GM19328 (cell line): ENCODE measurements around the gene KAT8.
A peak's percentile ranks its signal among the peaks of the same experiment; 100 is the strongest.
"Not testable (repeated sequence)": the region's sequence is repeated elsewhere in the genome, so short reads cannot be mapped to it uniquely, and the experiment has no call there.

ENCODE experiments used
- ATAC-seq: cut with Tn5 transposase; IDR thresholded peaks from one replicate; pipeline ENCODE4 v1.9.1; 2021; ENCODE audit warnings: mild to moderate bottlenecking, moderate library complexity; ENCODE audit not compliant: unreplicated experiment

Gene KAT8

GRCh38 chr16:31130336-31130891 lies 12.9 kb downstream of the KAT8 start:
- no peak for ATAC-seq

- ATAC-seq: no peak
Observed at GRCh38 chr16:31130899-31131298, 13.4 kb downstream of the KAT8 start.

DNA sequence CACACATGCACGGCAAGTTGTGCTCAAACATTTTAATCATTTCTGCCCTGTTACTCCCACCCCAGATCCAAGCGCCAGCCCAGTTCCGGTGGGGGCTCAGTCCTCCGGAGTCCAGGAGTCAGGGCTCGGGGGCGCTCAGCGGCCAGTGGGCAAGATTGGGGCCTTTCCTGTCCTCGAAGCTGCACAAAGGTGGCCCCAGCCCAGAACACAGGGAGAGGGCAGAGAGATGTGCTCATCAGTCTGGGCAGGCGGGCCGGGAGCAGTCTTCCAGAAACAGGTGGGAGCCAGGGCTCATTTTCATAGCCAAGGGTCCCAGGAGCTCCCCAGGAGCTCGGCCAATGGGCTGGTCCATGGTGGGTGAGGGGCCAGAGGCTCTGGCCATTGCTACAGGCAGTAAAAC lies 14.0 kb downstream of the KAT8 start:
- no peak for ATAC-seq

DNA sequence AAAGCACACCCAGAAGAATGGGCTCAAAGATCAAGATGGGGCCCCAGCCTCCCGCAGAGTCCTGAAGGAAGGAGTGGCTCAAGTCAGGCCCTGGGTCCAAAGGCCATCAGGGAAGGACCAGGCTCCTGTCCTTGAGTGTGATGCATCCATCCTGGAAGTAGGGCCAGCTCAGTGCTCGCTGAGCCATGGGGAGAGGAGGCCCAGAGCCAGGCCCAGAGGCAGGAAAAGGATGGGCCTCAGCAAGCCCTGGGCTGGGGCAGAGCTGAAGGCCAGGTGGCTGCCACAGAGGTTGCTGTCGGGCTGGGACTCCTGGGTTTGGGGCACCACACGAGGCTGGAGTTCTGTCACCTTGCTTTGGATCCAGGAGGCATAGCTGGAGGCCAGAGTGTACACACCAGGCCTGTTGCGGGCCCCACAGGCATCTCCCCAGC lies 14.4 kb downstream of the KAT8 start:
- no peak for ATAC-seq

DNA sequence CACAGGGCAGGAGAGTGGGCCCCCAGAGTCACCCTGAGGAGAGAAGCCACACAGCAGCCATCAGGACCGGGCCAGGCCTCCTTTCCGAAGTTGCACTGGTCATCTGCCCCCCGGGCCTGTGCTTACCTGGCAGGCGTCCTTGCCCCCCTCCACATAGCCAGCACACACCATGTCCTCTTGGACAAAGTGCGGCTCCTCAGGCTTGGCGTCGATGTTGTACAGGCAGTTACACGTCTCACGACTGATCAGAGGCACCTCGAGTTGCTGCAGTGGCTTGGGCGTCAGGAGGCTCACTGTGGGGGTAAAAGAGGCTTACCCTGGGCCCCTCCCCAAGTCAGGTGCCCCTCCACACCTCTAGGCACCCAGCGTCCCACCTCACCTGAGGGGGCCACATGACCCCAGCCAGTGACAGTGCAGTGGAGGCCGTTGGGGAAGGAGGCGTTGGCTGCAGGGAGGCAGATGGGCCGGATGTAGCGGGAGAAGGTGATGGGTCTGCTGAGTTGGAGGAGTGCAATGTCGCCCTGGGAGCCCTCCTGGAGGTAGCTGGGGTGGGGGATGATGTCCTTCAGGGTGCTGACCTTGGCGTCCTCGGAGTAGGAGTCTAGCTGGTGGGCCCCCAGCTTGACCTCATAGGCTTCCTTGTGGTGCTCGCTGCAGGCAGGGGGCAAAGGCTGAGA lies 15.0 kb downstream of the KAT8 start:
- no peak for ATAC-seq

DNA sequence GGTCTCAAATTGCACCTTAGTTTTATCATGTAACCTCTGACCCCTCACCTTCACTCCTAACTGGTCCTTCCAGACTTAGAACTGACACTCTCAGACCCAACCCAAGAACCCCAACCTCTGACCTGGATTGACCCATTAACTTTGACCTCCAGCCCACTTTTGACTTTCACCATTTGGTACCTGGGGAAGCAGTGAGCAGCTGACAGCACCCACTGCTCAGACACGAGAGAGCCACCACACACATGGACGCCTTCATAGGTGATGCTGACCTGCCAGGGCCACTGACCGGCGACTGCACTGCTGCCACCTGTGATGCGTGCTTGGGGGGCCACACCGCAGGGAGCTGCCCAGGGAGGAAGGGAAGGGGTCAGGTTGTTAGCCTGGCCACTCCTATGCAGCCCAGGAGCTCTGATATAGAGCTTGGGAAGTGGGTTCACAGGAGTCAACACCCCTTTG lies 15.6 kb downstream of the KAT8 start:
- ATAC-seq: no peak

DNA sequence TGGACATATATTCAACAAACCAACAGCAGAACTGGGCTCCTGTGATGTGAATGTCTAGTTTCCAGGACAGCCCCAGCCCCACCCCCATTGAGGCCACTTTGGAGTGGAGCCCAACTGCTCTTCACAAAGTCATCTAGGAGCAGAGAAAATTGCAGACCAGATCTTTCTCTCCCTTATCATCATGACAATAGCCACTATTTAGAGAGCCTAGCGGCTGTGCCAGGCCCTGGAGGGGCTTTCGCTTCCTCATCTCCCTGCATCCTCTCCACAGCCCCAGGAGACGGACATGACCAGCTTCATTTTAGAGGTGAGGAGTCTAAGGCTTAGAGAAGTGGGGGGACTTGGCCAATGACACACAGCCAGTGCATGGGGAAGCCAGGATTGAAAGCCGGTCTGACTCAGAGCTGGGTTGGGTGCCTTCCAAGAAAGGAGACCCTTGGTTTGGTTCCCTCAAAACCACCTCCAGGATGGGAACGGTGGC lies 16.7 kb downstream of the KAT8 start:
- no peak for ATAC-seq

- ATAC-seq: no peak
Observed at GRCh38 chr16:31134625-31135534, 17.4 kb downstream of the KAT8 start.

DNA sequence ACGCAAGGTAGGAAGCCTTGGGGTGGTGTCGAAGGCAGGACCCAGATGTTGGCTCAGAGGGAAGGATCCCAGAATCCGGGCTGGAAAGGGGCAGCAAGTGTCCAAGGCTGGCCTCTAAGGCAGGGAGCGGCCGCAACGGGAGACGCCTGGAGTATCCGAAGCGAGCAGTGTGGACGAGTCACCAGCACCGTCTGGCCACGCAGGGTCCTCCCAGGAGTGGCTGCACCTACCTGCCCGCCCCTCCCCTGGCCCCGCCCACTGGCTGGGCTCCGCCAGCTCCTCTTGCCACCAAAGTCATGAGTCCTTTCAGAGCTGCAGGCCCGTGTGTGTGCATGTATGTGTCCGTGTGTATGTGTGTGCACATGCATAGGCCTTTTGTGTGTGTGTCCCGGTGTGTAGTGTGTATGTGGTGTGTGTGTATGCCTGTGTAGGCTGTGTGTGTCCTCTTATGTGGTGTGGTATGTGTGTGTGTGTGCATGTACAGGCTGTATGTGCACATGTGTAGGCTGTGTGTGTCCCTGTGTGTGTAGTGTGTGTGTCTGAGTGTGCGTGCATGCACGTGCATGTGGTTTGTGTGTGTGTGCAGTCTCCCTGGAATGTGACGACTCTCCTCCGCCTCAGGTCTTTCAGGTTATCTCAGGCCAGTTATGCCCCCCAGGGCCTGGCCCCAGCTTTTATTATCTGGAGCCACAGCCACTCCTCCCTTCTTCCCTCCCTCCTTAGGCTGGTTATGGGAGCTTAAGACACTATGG lies 18.2 kb downstream of the KAT8 start, which contains the start of gene PRSS8:
Gene PRSS8, minus strand, starts transcription at position 193 of the 752 bp plus-strand sequence. CDS start 229 bp downstream, outside the sequence.
- ATAC-seq: no peak

DNA sequence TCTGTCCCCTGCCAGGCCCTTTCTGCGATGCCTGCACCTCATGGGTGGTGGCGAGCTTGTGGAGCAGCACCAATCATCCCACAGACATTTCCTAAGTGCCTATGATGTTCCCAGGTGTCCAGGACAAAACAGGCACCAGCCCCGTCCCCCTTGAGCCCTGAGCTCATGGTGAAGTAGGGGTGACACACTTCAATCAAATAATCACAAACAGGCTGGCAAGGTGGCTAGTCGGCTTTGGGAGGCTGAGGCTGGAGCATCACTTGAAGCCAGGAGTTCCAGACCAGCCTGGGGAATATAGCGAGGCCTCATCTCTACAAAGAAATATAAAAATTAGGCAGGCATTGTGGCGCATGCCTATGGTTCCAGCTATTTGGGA lies 18.8 kb downstream of the KAT8 start:
- no peak for ATAC-seq

DNA sequence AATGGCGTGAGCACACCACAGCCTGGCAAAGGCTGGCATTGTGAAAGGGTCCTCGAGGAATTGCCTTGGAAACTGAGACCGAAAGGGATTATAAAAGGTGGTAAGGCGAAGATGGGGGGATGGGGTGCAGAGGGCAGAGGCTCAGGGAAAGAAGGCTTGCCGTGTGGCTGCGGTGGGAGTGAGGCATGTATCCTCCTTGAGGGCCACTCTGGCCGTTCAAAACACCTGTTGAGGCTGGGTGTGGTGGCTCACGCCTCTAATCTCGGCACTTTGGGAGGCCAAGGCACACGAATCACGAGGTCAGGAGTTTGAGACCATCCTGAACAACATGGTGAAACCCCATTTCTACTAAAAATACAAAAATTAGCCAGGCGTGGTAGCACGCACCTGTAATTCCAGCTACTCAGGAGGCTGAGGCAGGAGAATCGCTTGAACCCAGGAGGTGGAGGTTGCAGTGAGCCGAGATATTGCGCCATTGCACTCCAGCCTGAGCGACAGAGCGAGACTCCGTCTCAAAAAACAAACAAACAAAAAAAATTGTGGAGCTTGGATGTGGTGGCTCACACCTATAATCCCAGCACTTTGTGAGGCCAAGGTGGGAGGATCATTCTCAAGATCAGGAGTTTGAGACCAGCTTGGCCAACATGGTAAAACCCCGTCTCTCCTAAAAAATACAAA lies 19.5 kb downstream of the KAT8 start:
- ATAC-seq: not testable (repeated sequence)

DNA sequence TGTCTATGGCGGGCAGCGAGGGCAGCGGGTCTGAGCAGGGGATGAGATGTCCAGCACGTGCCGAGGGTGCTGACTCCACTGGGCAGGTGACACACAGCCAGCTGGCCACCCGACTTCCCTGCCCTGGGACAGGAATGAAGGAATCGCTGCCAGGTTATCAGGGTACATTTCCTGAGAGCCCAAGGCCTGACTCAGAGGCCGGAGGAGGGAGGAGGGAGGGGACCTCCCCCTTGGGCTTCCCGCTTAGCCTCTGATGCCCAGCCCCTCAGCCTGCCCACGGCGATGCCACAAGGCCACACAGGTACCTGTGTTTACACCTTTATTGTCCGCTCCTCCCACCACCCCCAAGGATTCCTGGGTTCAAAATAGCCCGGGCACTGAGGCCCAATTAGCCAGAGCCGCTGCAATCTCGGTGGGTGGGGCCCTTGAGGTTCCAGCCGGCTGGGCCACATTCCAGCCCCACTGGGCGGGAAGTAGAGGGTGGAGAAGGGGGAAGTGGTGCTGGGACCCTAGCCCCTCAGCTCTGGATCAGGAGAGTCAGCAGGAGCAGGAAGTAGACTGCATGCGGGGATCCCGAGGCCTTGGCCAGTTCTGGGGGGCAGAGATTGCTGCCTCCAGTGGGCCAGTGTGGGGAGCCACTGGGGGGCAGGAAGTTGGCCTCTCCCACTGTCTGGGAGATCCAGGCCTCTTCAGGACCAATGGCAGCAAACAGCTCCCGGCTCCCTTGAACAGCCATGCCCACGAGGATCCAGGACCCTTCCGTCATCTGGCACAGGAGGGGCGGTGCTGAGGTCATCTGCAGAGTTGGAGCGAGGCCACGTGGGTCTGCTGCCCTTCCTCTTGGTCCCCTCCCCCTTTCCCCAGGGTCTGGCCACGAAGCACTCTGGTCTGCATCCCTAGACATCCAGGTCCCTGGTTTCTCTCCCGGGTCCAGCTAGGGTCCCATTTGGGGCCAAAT lies 21.4 kb downstream of the KAT8 start:
- no peak for ATAC-seq

GRCh38 chr16:31141071-31141469 lies 23.6 kb downstream of the KAT8 start:
- not testable (repeated sequence) for ATAC-seq

DNA sequence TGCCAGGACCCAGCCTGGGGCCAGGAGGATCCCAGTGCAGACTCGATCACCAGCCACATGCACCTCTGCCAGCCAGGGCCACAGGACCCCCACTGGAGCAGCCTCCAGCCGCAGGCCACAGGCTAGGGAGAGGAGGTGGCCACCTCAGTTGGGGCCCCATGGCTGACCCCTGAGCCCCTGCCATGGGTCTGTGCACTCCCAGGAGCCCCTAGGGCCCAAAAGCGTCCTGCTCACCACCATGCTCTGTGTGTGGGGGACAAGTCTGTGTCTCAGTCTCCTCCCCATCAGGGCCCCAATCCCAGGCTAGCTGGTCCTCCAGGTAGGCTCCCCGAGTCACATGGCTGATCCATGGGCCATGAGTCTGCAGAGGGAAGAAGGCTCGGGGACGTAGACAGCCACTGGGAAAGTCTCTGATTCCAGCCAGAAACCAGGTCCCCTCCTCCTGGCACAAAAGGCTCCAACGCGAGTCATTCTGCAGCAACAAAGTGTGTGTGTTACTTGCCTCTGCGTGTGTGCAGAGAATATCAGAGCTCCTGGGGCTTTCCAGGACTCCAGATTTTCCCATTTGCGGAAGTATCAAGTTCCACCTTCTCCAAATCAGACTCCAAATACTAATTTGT lies 24.1 kb downstream of the KAT8 start:
- no peak for ATAC-seq

- ATAC-seq: peak; percentile 84
Observed at GRCh38 chr16:31142109-31143010, 24.9 kb downstream of the KAT8 start.

- no peak for ATAC-seq
Observed at GRCh38 chr16:31143011-31143693, 25.7 kb downstream of the KAT8 start.

- ATAC-seq: no peak
Observed at GRCh38 chr16:31143694-31144148, 26.3 kb downstream of the KAT8 start.
